IMR-90 (cell line): Measurements from ENCODE around the gene CDHR4. TPM values are rescaled to one million over a fixed set of nuclear protein-coding genes. Genes with fewer than 3 reads are reported as not detected.
A peak's percentile ranks its signal among the peaks of the same experiment; 100 is the strongest.

Experiments
- ATAC-seq: fragments of 200-7000 bp; cut with Tn5 transposase; 2 replicates; pipeline ENCODE4 v1.9.1; 2020; ENCODE audit warnings: low read depth, mild to moderate bottlenecking, moderate library complexity
- BruUV-seq: library from RNA; stranded (reverse); fragments of 400-500 nt; replicated peaks from 2 replicates; lab custom pipeline; 2021; lab: Mats Ljungman, UMichigan
- CTCF ChIA-PET: fragments of 300-600 bp; formaldehyde crosslinking; extraction: SDS; loops from one replicate; lab custom pipeline; 2021; ENCODE audit warnings: antibody characterized with exemption; lab: Yijun Ruan, JAX
- POLR2A ChIA-PET: fragments of 300-600 bp; sonication (Branson Sonifier 250); formaldehyde crosslinking; loops from one replicate; lab custom pipeline; 2022; ENCODE audit warnings: antibody characterized with exemption; ENCODE audit not compliant: unreplicated experiment; lab: Charles Lee
- DNase-seq: peaks from one replicate; pipeline ENCODE4 v3.0.0; 2013
- H2AFZ ChIP-seq: replicated peaks from 2 replicates; pipeline ENCODE3; 2013; ENCODE audit warnings: low read length, mild to moderate bottlenecking; ENCODE audit not compliant: poor library complexity
- H2AK5ac ChIP-seq: 2 replicates; pipeline ENCODE4 v1.6.1; 2013; ENCODE audit warnings: low read depth, low read length, inconsistent platforms
- H2AK9ac ChIP-seq: replicated peaks from 2 replicates; pipeline ENCODE3; 2013; ENCODE audit warnings: mild to moderate bottlenecking, low read depth, low read length, moderate library complexity; ENCODE audit not compliant: poor library complexity
- H2BK120ac ChIP-seq: 2 replicates; pipeline ENCODE4 v1.6.1; 2013; ENCODE audit warnings: low read depth, low read length, inconsistent platforms
- H2BK15ac ChIP-seq: 3 replicates; pipeline ENCODE4 v1.6.1; 2013; ENCODE audit warnings: low read depth, low read length, inconsistent platforms
- H2BK20ac ChIP-seq: 2 replicates; pipeline ENCODE4 v1.6.1; 2013; ENCODE audit warnings: low read depth, mild to moderate bottlenecking, inconsistent platforms, low read length, moderate library complexity
- H2BK5ac ChIP-seq: 2 replicates; pipeline ENCODE4 v1.6.1; 2013; ENCODE audit warnings: mild to moderate bottlenecking, low read depth, low read length, inconsistent platforms; ENCODE audit not compliant: poor library complexity, severe bottlenecking
- H3K14ac ChIP-seq: replicated peaks from 2 replicates; pipeline ENCODE4 v1.6.1; 2013; ENCODE audit warnings: low read depth, low read length, inconsistent platforms
- H3K18ac ChIP-seq: 2 replicates; pipeline ENCODE4 v1.6.1; 2013; ENCODE audit warnings: low read depth, low read length, control low read depth
- H3K23ac ChIP-seq: 2 replicates; pipeline ENCODE4 v1.6.1; 2013; ENCODE audit warnings: low read depth, low read length, inconsistent platforms
- H3K27ac ChIP-seq: 2 replicates; pipeline ENCODE4 v1.5.1; 2013; ENCODE audit warnings: mild to moderate bottlenecking, control low read depth, low read length; ENCODE audit not compliant: insufficient read depth
- H3K27me3 ChIP-seq: 2 replicates; pipeline ENCODE4 v1.6.1; 2013; ENCODE audit warnings: low read length; ENCODE audit not compliant: control insufficient read depth, insufficient read depth
- H3K36me3 ChIP-seq: 2 replicates; pipeline ENCODE4 v1.6.1; 2013; ENCODE audit warnings: low read length, mixed read lengths; ENCODE audit not compliant: control insufficient read depth, insufficient read depth
- H3K4ac ChIP-seq: 2 replicates; pipeline ENCODE4 v1.6.1; 2013; ENCODE audit warnings: low read depth, low read length, inconsistent platforms
- H3K4me1 ChIP-seq: 2 replicates; pipeline ENCODE4 v1.6.1; 2013; ENCODE audit warnings: low read length, mixed read lengths; ENCODE audit not compliant: control insufficient read depth, insufficient read depth
- H3K4me2 ChIP-seq: 2 replicates; pipeline ENCODE4 v1.6.1; 2013; ENCODE audit warnings: low read depth, mild to moderate bottlenecking, control low read depth, low read length, moderate library complexity
- H3K4me3 ChIP-seq: 2 replicates; pipeline ENCODE4 v1.5.1; 2013; ENCODE audit warnings: low read depth, mild to moderate bottlenecking, control low read depth, low read length, moderate library complexity; ENCODE audit not compliant: insufficient read depth
- H3K56ac ChIP-seq: 2 replicates; pipeline ENCODE4 v1.6.1; 2013; ENCODE audit warnings: low read length, inconsistent platforms; ENCODE audit not compliant: insufficient read depth; ENCODE audit errors: extremely low read depth
- H3K79me1 ChIP-seq, 2 experiments: 2 replicates each; pipeline ENCODE4 v1.6.1; 2013; ENCODE audit warnings: low read length in 2 of 2, inconsistent platforms in 1 of 2, low read depth in 1 of 2
- H3K9ac ChIP-seq: 2 replicates; pipeline ENCODE4 v1.6.1; 2013; ENCODE audit warnings: low read depth, low read length, control low read depth
- H3K9me1 ChIP-seq: 2 replicates; pipeline ENCODE4 v1.6.1; 2013; ENCODE audit warnings: low read length, inconsistent platforms; ENCODE audit not compliant: insufficient read depth
- H3K9me3 ChIP-seq: 2 replicates; pipeline ENCODE4 v1.6.1; 2013; ENCODE audit warnings: low read length; ENCODE audit not compliant: control insufficient read depth, insufficient read depth
- H4K20me1 ChIP-seq: 2 replicates; pipeline ENCODE4 v1.6.1; 2013; ENCODE audit warnings: low read length, inconsistent platforms; ENCODE audit not compliant: insufficient read depth
- H4K5ac ChIP-seq: 2 replicates; pipeline ENCODE4 v1.6.1; 2013; ENCODE audit warnings: mild to moderate bottlenecking, low read depth, low read length, control low read depth
- H4K8ac ChIP-seq, 2 experiments: 2 replicates each; pipeline ENCODE4 v1.6.1; 2013; ENCODE audit warnings: low read depth in 2 of 2, low read length in 2 of 2, control low read depth in 1 of 2, inconsistent platforms in 1 of 2
- H4K91ac ChIP-seq: 2 replicates; pipeline ENCODE4 v1.6.1; 2013; ENCODE audit warnings: low read depth, low read length, inconsistent platforms; ENCODE audit not compliant: insufficient read depth
- BHLHE40 ChIP-seq: fragments of 150-350 bp; IDR thresholded peaks from 2 replicates; pipeline ENCODE4 v1.6.1; 2016; ENCODE audit warnings: mild to moderate bottlenecking, low read depth, low read length
- CEBPB ChIP-seq: IDR thresholded peaks from 2 replicates; pipeline ENCODE4 v1.6.1; 2012; ENCODE audit warnings: low read depth, low read length, improper control_type of control experiment
- CHD1 ChIP-seq: IDR thresholded peaks from 2 replicates; pipeline ENCODE4 v1.6.1; 2012; ENCODE audit warnings: low read depth, low read length, improper control_type of control experiment
- CTCF ChIP-seq: conservative IDR thresholded peaks from 2 replicates; pipeline ENCODE4 v1.5.1; 2012; ENCODE audit warnings: mild to moderate bottlenecking, low read depth, low read length, improper control_type of control experiment
- ELK1 ChIP-seq: fragments of 150-350 bp; IDR thresholded peaks from 2 replicates; pipeline ENCODE4 v1.6.1; 2016; ENCODE audit warnings: low read depth, mild to moderate bottlenecking, low read length, moderate library complexity, borderline replicate concordance
- FOS ChIP-seq: fragments of 150-350 bp; IDR thresholded peaks from 2 replicates; pipeline ENCODE4 v1.6.1; 2016; ENCODE audit warnings: low read depth, low read length
- MAFK ChIP-seq: IDR thresholded peaks from 2 replicates; pipeline ENCODE4 v1.6.1; 2012; ENCODE audit warnings: low read depth, low read length, improper control_type of control experiment
- MAZ ChIP-seq: IDR thresholded peaks from 2 replicates; pipeline ENCODE4 v1.6.1; 2012; ENCODE audit warnings: low read depth, mild to moderate bottlenecking, low read length, improper control_type of control experiment, moderate library complexity, borderline replicate concordance
- MXI1 ChIP-seq: IDR thresholded peaks from 2 replicates; pipeline ENCODE4 v1.6.1; 2012; ENCODE audit warnings: low read depth, mild to moderate bottlenecking, low read length, moderate library complexity, borderline replicate concordance
- POLR2A ChIP-seq: IDR thresholded peaks from 2 replicates; pipeline ENCODE4 v1.6.1; 2012; ENCODE audit warnings: mild to moderate bottlenecking, low read depth, low read length
- RAD21 ChIP-seq: IDR thresholded peaks from 2 replicates; pipeline ENCODE4 v1.6.1; 2012; ENCODE audit warnings: low read length, improper control_type of control experiment
- RCOR1 ChIP-seq: IDR thresholded peaks from 2 replicates; pipeline ENCODE4 v1.6.1; 2012; ENCODE audit warnings: mild to moderate bottlenecking, low read length, improper control_type of control experiment; ENCODE audit not compliant: insufficient replicate concordance
- WGBS, 2 experiments: methylation state at CpG; one replicate each; pipeline versions ENCODE4 v1.1.5 to v1.1.7; 2013; ENCODE audit warnings: missing lambda C conversion rate in 2 of 2; ENCODE audit not compliant: insufficient read length in 1 of 2; ENCODE audit errors: extremely low coverage in 2 of 2; 5-methylcytosine and 5-hydroxymethylcytosine counted together
- dilution Hi-C: fragments of 300-500 bp; cut with HindIII; formaldehyde crosslinking; loops from one replicate; pipeline ENCODE4 v1.14.3; 2018; ENCODE audit warnings: low sequenced_read_pairs; ENCODE audit not compliant: unreplicated experiment
- in situ Hi-C: fragments of 300-500 bp; cut with MboI; formaldehyde crosslinking; loops from 3 replicates; pipeline ENCODE4 v1.14.3; 2019; ENCODE audit warnings: low sequenced_read_pairs, inconsistent platforms, mixed read lengths
- intact Hi-C: fragments of 100-400 bp; cut with micrococcal nuclease; formaldehyde crosslinking; loops from 2 replicates; pipeline ENCODE4 v1.10.0; 2022
- polyA plus RNA-seq, 3 experiments: library from polyadenylated mRNA; depleted of rRNA; stranded (reverse); fragments of >200 nt; gene quantifications; 2 replicates each; pipeline ENCODE4 v1.2.3, GENCODE V29; 2012; ENCODE audit warnings: low replicate concordance in 1 of 3
- total RNA-seq: library from RNA; depleted of rRNA; stranded (reverse); fragments of >200 nt; gene quantifications from 2 replicates; pipeline ENCODE4 v1.2.3, GENCODE V29; 2012

CDHR4 gene
- total and polyA plus RNA-seq, 2 of the 4 experiments (the other 2 are of a cell fraction) = not detected

- H2AK9ac ChIP-seq = no peak overlapping the region
- no peak overlapping the region for H2AFZ ChIP-seq
- dilution Hi-C loops (no loop called here), in situ Hi-C loops (no loop called here), intact Hi-C loops (no loop called here)
- H3K4me3 ChIP-seq = no peak overlapping the region
- TF ChIP-seq CHD1 (no peak), RCOR1 (no peak), FOS (no peak), MAFK (no peak), MXI1 (no peak), CEBPB (no peak), BHLHE40 (no peak), RAD21 (no peak), ELK1 (no peak), CTCF (no peak), POLR2A (no peak), MAZ (no peak)
- CTCF ChIA-PET = interaction anchor here (1.4 kb wide), 1 partner anchor 30 kb away, joined by 3 read pairs; the partner anchor contains the start of gene CDHR4
- no peak overlapping the region for H4K8ac ChIP-seq
- no peak overlapping the region for H2BK20ac ChIP-seq
- TSS peak; percentile 7 for BruUV-seq
- H4K91ac ChIP-seq = no peak overlapping the region
- no peaks in the 10 kb centered on the region for H3K9me3 ChIP-seq
- no peak overlapping the region for H3K4ac ChIP-seq
- DNase-seq = peak; percentile 55
- no peak overlapping the region for H3K9ac ChIP-seq
- no peak overlapping the region for H3K56ac ChIP-seq
- no peak overlapping the region for H3K4me2 ChIP-seq
- WGBS, 2 experiments = no CpG with 5 or more reads among the region's 3 CpGs
- peak; percentile 77 for ATAC-seq
- peaks cover 60% of the 10 kb centered on the region for H4K20me1 ChIP-seq
- H2BK15ac ChIP-seq = no peak overlapping the region
- H2AK5ac ChIP-seq = no peak overlapping the region
- peaks cover 4% of the 10 kb centered on the region; the same call in 1 of the 2 replicates for H3K36me3 ChIP-seq
- no peak overlapping the region for H4K5ac ChIP-seq
- H3K27ac ChIP-seq = no peak overlapping the region; the same call in 1 of the 2 replicates
- peak overlapping the region; percentile 29; the same call in 1 of the 2 replicates for H3K18ac ChIP-seq
- H2BK5ac ChIP-seq = peak overlapping the region; percentile 65
- no peak overlapping the region for H2BK120ac ChIP-seq
- H3K9me1 ChIP-seq = peaks cover 3% of the 10 kb centered on the region; the same call in 1 of the 2 replicates
- no peaks in the 10 kb centered on the region for H3K27me3 ChIP-seq
- peaks cover 28 to 56% of the 10 kb centered on the region in 2 experiments for H3K79me1 ChIP-seq
- no peak overlapping the region for H3K23ac ChIP-seq
- peaks cover 7% of the 10 kb centered on the region for H3K4me1 ChIP-seq
- POLR2A ChIA-PET = no interaction called here
- no peak overlapping the region for H3K14ac ChIP-seq
These were observed 30.3 kb downstream of the CDHR4 start for GRCh38 chr3:49769286-49769915.
